HepG2 (cell line): ENCODE results near the gene HERC5. TPM values are rescaled to one million over a fixed set of nuclear protein-coding genes. Genes with fewer than 3 reads are reported as not detected.

Experiments
- ATAC-seq: fragments of 200-7000 bp; cut with Tn5 transposase; 3 replicates; pipeline ENCODE4 v1.9.1; 2020; ENCODE audit warnings: mild to moderate bottlenecking, moderate library complexity
- BruUV-seq: library from RNA; stranded (reverse); fragments of 400-500 nt; replicated peaks from 2 replicates; lab custom pipeline; 2021; lab: Mats Ljungman, UMichigan
- CTCF ChIA-PET: fragments of 300-600 bp; formaldehyde crosslinking; extraction: SDS; loops from one replicate; lab custom pipeline; 2021; ENCODE audit warnings: low total read pairs, inconsistent platforms, low intra/inter-chr PET ratio; lab: Yijun Ruan, JAX
- POLR2A ChIA-PET: fragments of 350-600 bp; sonication (Branson Sonifier 250); formaldehyde crosslinking; loops from one replicate; lab custom pipeline; 2020; ENCODE audit warnings: antibody characterized with exemption, inconsistent platforms; lab: Yijun Ruan, JAX
- DNase-seq: peaks from one replicate; pipeline ENCODE4 v3.0.0-alpha.2; 2015; ENCODE audit warnings: low spot score
- FAIRE-seq: peaks from 3 replicates; lab custom pipeline; 2011; peaks lifted over from hg19 to GRCh38; lab: Jason Lieb, UNC
- H2AFZ ChIP-seq: one replicate; pipeline ENCODE4 v1.6.1; 2011; ENCODE audit warnings: low read length, inconsistent platforms
- H3K27ac ChIP-seq: fragments of 300-600 bp; 3 replicates; pipeline ENCODE4 v1.8.0; 2011; ENCODE audit warnings: mixed run types, mild to moderate bottlenecking, mixed read lengths, low read length, inconsistent platforms; ENCODE audit not compliant: insufficient read depth; ENCODE audit errors: extremely low read length
- H3K27me3 ChIP-seq, 2 experiments: fragments of 200-600 bp in 1 of 2; 2 replicates in 1 of 2; 3 replicates in 1 of 2; pipeline versions ENCODE4 v1.6.0 to v1.8.0; 2011; ENCODE audit warnings: low read length in 2 of 2, mild to moderate bottlenecking in 2 of 2, moderate library complexity in 2 of 2, inconsistent platforms in 1 of 2; ENCODE audit not compliant: insufficient read depth in 2 of 2, control insufficient read depth in 1 of 2
- H3K36me3 ChIP-seq, 2 experiments: fragments of 200-600 bp in 1 of 2; replicated peaks in 1 of 2; 2 replicates in 1 of 2; 3 replicates in 1 of 2; pipeline versions ENCODE4 v1.5.1 to v1.8.0; 2011; ENCODE audit warnings: low read length in 2 of 2, inconsistent platforms in 1 of 2; ENCODE audit not compliant: insufficient read depth in 2 of 2, control insufficient read depth in 1 of 2
- H3K4me1 ChIP-seq: 2 replicates; pipeline ENCODE4 v1.5.1; 2012; ENCODE audit warnings: low read length, inconsistent platforms; ENCODE audit not compliant: insufficient read depth
- H3K4me2 ChIP-seq: 2 replicates; pipeline ENCODE4 v1.6.0; 2011; ENCODE audit warnings: low read depth, low read length, inconsistent platforms
- H3K4me3 ChIP-seq, 3 experiments: fragments of 200-600 bp in 1 of 3; sonication (generic), shearing (Covaris generic) in 1 of 3; replicated peaks in 1 of 3; 2 replicates each; pipeline ENCODE4 v1.5.1; 2011 to 2016; ENCODE audit warnings: low read length in 3 of 3, inconsistent platforms in 2 of 3, low read depth in 2 of 3, mild to moderate bottlenecking in 2 of 3, control low read depth in 1 of 3, mixed read lengths in 1 of 3; ENCODE audit not compliant: insufficient read depth in 1 of 3
- H3K79me2 ChIP-seq: one replicate; pipeline ENCODE4 v1.6.1; 2011; ENCODE audit warnings: low read length, inconsistent platforms; ENCODE audit not compliant: insufficient read depth
- H3K9ac ChIP-seq: 2 replicates; pipeline ENCODE4 v1.6.0; 2011; ENCODE audit warnings: mild to moderate bottlenecking, low read depth, low read length, inconsistent platforms; ENCODE audit not compliant: insufficient read depth
- H3K9me3 ChIP-seq: 2 replicates; pipeline ENCODE4 v1.5.1; 2012; ENCODE audit warnings: mild to moderate bottlenecking, low read length
- H4K20me1 ChIP-seq: 2 replicates; pipeline ENCODE4 v1.6.0; 2011; ENCODE audit warnings: inconsistent platforms, mild to moderate bottlenecking, low read length, moderate library complexity; ENCODE audit not compliant: insufficient read depth
- AGO1 ChIP-seq: fragments of 200-400 bp; formaldehyde crosslinking; IDR thresholded peaks from 2 replicates; pipeline ENCODE4 v1.6.1; 2017; ENCODE audit warnings: mild to moderate bottlenecking, low read depth, low read length, moderate library complexity; ENCODE audit not compliant: poor library complexity, severe bottlenecking
- BCL6 ChIP-seq: IDR thresholded peaks from 2 replicates; pipeline ENCODE4 v1.6.1; 2016; ENCODE audit warnings: missing genetic modification reagents, missing compliant biosample characterization
- GFI1 ChIP-seq: sonication (generic); formaldehyde crosslinking; IDR thresholded peaks from 2 replicates; pipeline ENCODE4 v1.5.0; 2020; ENCODE audit warnings: missing genetic modification reagents, mild to moderate bottlenecking, borderline replicate concordance
- LRRFIP1 ChIP-seq: sonication (generic); formaldehyde crosslinking; conservative IDR thresholded peaks from 2 replicates; pipeline ENCODE4 v1.4.0; 2020; ENCODE audit warnings: missing genetic modification reagents
- MYC ChIP-seq: sonication (generic); formaldehyde crosslinking; IDR thresholded peaks from 2 replicates; pipeline ENCODE4 v1.9.0; 2021; ENCODE audit warnings: missing genetic modification reagents, borderline replicate concordance
- NFE2L2 ChIP-seq: fragments of 150-350 bp; IDR thresholded peaks from 2 replicates; pipeline ENCODE4 v1.6.1; 2014; ENCODE audit warnings: low read length
- NFIC ChIP-seq: IDR thresholded peaks from 2 replicates; pipeline ENCODE4 v1.6.1; 2012; ENCODE audit warnings: mild to moderate bottlenecking, low read length, inconsistent platforms
- NFYB ChIP-seq: sonication (generic); formaldehyde crosslinking; IDR thresholded peaks from 2 replicates; pipeline ENCODE4 v1.4.0; 2020; ENCODE audit warnings: missing genetic modification reagents
- POLR2AphosphoS5 ChIP-seq: IDR thresholded peaks from 2 replicates; pipeline ENCODE4 v1.6.1; 2012; ENCODE audit warnings: low read depth, low read length
- SIN3B ChIP-seq: fragments of 150-350 bp; IDR thresholded peaks from 2 replicates; pipeline ENCODE4 v1.6.1; 2014; ENCODE audit warnings: low read length
- SMC3 ChIP-seq: IDR thresholded peaks from 2 replicates; pipeline ENCODE4 v1.6.1; 2011; ENCODE audit warnings: low read length, improper control_type of control experiment
- SP140L ChIP-seq: sonication (generic); formaldehyde crosslinking; IDR thresholded peaks from 2 replicates; pipeline ENCODE4 v1.4.0; 2020; ENCODE audit warnings: missing genetic modification reagents, borderline replicate concordance
- SRY ChIP-seq: sonication (generic); formaldehyde crosslinking; IDR thresholded peaks from 2 replicates; pipeline ENCODE4 v1.8.0; 2022; ENCODE audit warnings: mild to moderate bottlenecking, missing genetic modification reagents
- XRCC5 ChIP-seq: fragments of 200-400 bp; formaldehyde crosslinking; optimal IDR thresholded peaks from 2 replicates; pipeline ENCODE3; 2017; ENCODE audit warnings: mild to moderate bottlenecking, low read length
- ZFP36L1 ChIP-seq: sonication (generic); formaldehyde crosslinking; IDR thresholded peaks from 2 replicates; pipeline ENCODE4 v1.8.0; 2022; ENCODE audit warnings: mild to moderate bottlenecking, missing genetic modification reagents, moderate library complexity
- ZNF138 ChIP-seq: sonication (generic); formaldehyde crosslinking; IDR thresholded peaks from 2 replicates; pipeline ENCODE4 v1.5.0; 2020; ENCODE audit warnings: mild to moderate bottlenecking, low read depth, missing genetic modification reagents
- ZNF296 ChIP-seq: sonication (generic); formaldehyde crosslinking; conservative IDR thresholded peaks from 2 replicates; pipeline ENCODE4 v1.5.0; 2020; ENCODE audit warnings: mild to moderate bottlenecking, missing genetic modification reagents
- ZNF331 ChIP-seq: sonication (generic); formaldehyde crosslinking; IDR thresholded peaks from 2 replicates; pipeline ENCODE4 v1.4.0; 2020; ENCODE audit warnings: missing genetic modification reagents
- ZNF33A ChIP-seq: sonication (generic); formaldehyde crosslinking; IDR thresholded peaks from 2 replicates; pipeline ENCODE4 v1.5.1; 2020; ENCODE audit warnings: missing genetic modification reagents, mild to moderate bottlenecking, moderate library complexity, borderline replicate concordance
- ZNF430 ChIP-seq: sonication (generic); formaldehyde crosslinking; IDR thresholded peaks from 2 replicates; pipeline ENCODE4 v1.9.0; 2021; ENCODE audit warnings: mild to moderate bottlenecking, missing genetic modification reagents
- ZNF432 ChIP-seq: sonication (generic); formaldehyde crosslinking; IDR thresholded peaks from 2 replicates; pipeline ENCODE4 v1.5.0; 2020; ENCODE audit warnings: missing genetic modification reagents, mild to moderate bottlenecking, borderline replicate concordance
- ZNF451 ChIP-seq: sonication (generic); formaldehyde crosslinking; IDR thresholded peaks from 2 replicates; pipeline ENCODE4 v1.5.0; 2020; ENCODE audit warnings: mild to moderate bottlenecking, missing genetic modification reagents
- ZNF850 ChIP-seq: sonication (generic); formaldehyde crosslinking; conservative IDR thresholded peaks from 2 replicates; pipeline ENCODE4 v1.9.0; 2021; ENCODE audit warnings: mild to moderate bottlenecking, missing genetic modification reagents
- WGBS: methylation state at CpG from one replicate; pipeline ENCODE4 v1.1.6; 2017; ENCODE audit warnings: low lambda C conversion rate; 5-methylcytosine and 5-hydroxymethylcytosine counted together
- in situ Hi-C: cut with HindIII; loops from 2 replicates; pipeline ENCODE4 v1.10.0; 2017; ENCODE audit warnings: low pct_unique_long_range_greater_than_20kb; ENCODE audit not compliant: extremely low pct_ligation_motif_present
- intact Hi-C: fragments of 100-400 bp; cut with micrococcal nuclease; formaldehyde crosslinking; loops from one replicate; pipeline ENCODE4 v1.10.0; 2022; ENCODE audit not compliant: unreplicated experiment
- polyA plus RNA-seq, 8 experiments: library from polyadenylated mRNA; depleted of rRNA in 3 of 8; stranded (reverse) in 7 of 8; unstranded in 1 of 8; fragments of >200 nt; fragmentation: Illumina TruSeq in 4 of 8; extraction: Trizol in 4 of 8; gene quantifications; 2 replicates each; pipeline versions ENCODE4 v1.2.1 to v1.2.3, GENCODE V29; 2011 to 2016; ENCODE audit warnings: low read depth in 4 of 8, missing spikeins in 1 of 8, mixed read lengths in 1 of 8; ENCODE audit not compliant: insufficient read depth in 1 of 8
- total RNA-seq, 5 experiments: library from RNA; depleted of rRNA; stranded (reverse); fragments of >200 nt; fragmentation: Illumina TruSeq; extraction: Trizol; gene quantifications; 2 replicates each; pipeline ENCODE4 v1.2.3, GENCODE V29; 2016; ENCODE audit warnings: low read depth in 1 of 5

HERC5 gene
- total and polyA plus RNA-seq, 2 of the 13 experiments (the other 11 are each of a cell fraction or from before 2014, with no cell fraction given) = 0.13 to 0.33 TPM

- Histone ChIP-seq H2AFZ (no peak overlapping the region), H3K4me2 (no peak overlapping the region)
- no TSS peak for BruUV-seq
These were observed 78.3 kb downstream of the HERC5 start for GRCh38 chr4:88535090-88535755.

GRCh38 chr4:88537709-88538108, 80.8 kb downstream of the HERC5 start:
- DNase-seq (no peak), FAIRE-seq (no peak)
- Histone ChIP-seq H3K9ac (no peak overlapping the region), H3K27me3 (no peaks in the 10 kb centered on the region), H2AFZ (no peak overlapping the region), H3K9me3 (no peaks in the 10 kb centered on the region), H4K20me1 (no peaks in the 10 kb centered on the region), H3K79me2 (no peaks in the 10 kb centered on the region), H3K4me1 (peaks cover 13% of the 10 kb centered on the region; the same call in 1 of the 2 replicates)
- ChIA-PET POLR2A (interaction anchor here (1.4 kb wide), 1 partner anchor 14 kb away, joined by 3 read pairs; the partner anchor contains the start of gene PYURF), CTCF (no interaction called here)
- no TSS peak for BruUV-seq
- in situ Hi-C loops (loop anchor here (10.0 to 25.0 kb wide), 2 partner anchors 275 to 487 kb away; no protein-coding TSS in a partner anchor), intact Hi-C loops (loop anchor here (5.0 kb wide), 1 partner anchor 275 kb away; no protein-coding TSS in a partner anchor)
- 8% methylated on average over 1 of the region's 1 CpG for WGBS
- no peak for TF ChIP-seq SIN3B
- TF ChIP-seq GFI1 (CRISPR knock-in tag) = no peak
- TF ChIP-seq LRRFIP1 (CRISPR knock-in tag) = no peak
- no peak for TF ChIP-seq NFE2L2
- no peak for TF ChIP-seq ZNF430 (CRISPR knock-in tag)
- TF ChIP-seq, all 625 proteins: peak for 0
- H3K27ac ChIP-seq = no peak overlapping the region
- H3K4me2 ChIP-seq = no peak overlapping the region
- ATAC-seq = no peak
- no peaks in the 10 kb centered on the region for H3K36me3 ChIP-seq
- H3K4me3 ChIP-seq = no peak overlapping the region

More at GRCh38 chr4:88535090-88535755, 78.3 kb downstream of the HERC5 start:
- H3K27me3 ChIP-seq = no peaks in the 10 kb centered on the region
- DNase-seq = no peak
- no peak overlapping the region for H3K9ac ChIP-seq
- H3K4me3 ChIP-seq = no peak overlapping the region
- no peak overlapping the region for H3K27ac ChIP-seq
- CTCF ChIA-PET = no interaction called here
- 0% methylated on average over 2 of the region's 2 CpGs for WGBS
- intact Hi-C loops = loop anchor here (5.0 kb wide), 1 partner anchor 277 kb away; no protein-coding TSS in a partner anchor
- no peak for TF ChIP-seq ZNF296 (CRISPR knock-in tag)
- TF ChIP-seq ZNF432 (CRISPR knock-in tag) = no peak
- TF ChIP-seq ZNF33A = no peak
- TF ChIP-seq BCL6 (CRISPR knock-in tag) = no peak
- no peak for TF ChIP-seq MYC
- no peak for TF ChIP-seq XRCC5
- TF ChIP-seq SMC3 = no peak
- TF ChIP-seq POLR2AphosphoS5 = no peak
- no peak for TF ChIP-seq ZNF850 (CRISPR knock-in tag)
- TF ChIP-seq SRY (CRISPR knock-in tag) = no peak
- no peak for TF ChIP-seq ZNF138 (CRISPR knock-in tag)
- no peak for TF ChIP-seq NFYB
- no peak for TF ChIP-seq AGO1
- TF ChIP-seq ZFP36L1 (CRISPR knock-in tag) = no peak
- no peak for TF ChIP-seq NFIC
- no peak for TF ChIP-seq ZNF451
- TF ChIP-seq SP140L (CRISPR knock-in tag) = no peak
- TF ChIP-seq ZNF331 (CRISPR knock-in tag) = no peak
- TF ChIP-seq, all 625 proteins: peak for 0
- H3K4me1 ChIP-seq = peaks cover 13% of the 10 kb centered on the region; the same call in 1 of the 2 replicates
- ATAC-seq = no peak
- no peaks in the 10 kb centered on the region for H4K20me1 ChIP-seq
- no peaks in the 10 kb centered on the region for H3K36me3 ChIP-seq
- in situ Hi-C loops = loop anchor here (10.0 to 25.0 kb wide), 2 partner anchors 277 to 490 kb away; no protein-coding TSS in a partner anchor
- POLR2A ChIA-PET = no interaction called here
- no peaks in the 10 kb centered on the region for H3K9me3 ChIP-seq
- H3K79me2 ChIP-seq = no peaks in the 10 kb centered on the region
- FAIRE-seq = no peak
